ENCODE data around the gene ZNF644.
A peak's percentile ranks its signal among the peaks of the same experiment; 100 is the strongest.
"Not testable (repeated sequence)": the region's sequence is repeated elsewhere in the genome, so short reads cannot be mapped to it uniquely, and the experiment has no call there.

Gene ZNF644

GRCh38 chr1:91021686-91022517, at the start of gene ZNF644:
Gene ZNF644, minus strand, starts transcription at chr1:91022035. Its CDS starts 39,682 bp downstream, at chr1:90982353.
- Mint-ChIP-seq H3K27me3 (ENCODE audit: low read depth) (no peaks in the 10 kb centered on the region), H3K27ac (peak within 1 kb of the TSS; percentile 98 to 100 (median 100)), H3K36me3 (ENCODE audit: low read depth) (peaks cover 17% of the 10 kb centered on the region), H3K4me3 (peak within 1 kb of the TSS; percentile 98 to 100 (median 99)), H3K4me1 (peaks cover 32% of the 10 kb centered on the region), H3K9me3 (no peaks in the 10 kb centered on the region)
- no peak for TF ChIP-seq CTCF (IDR thresholded peaks at IDR 0.05; ENCODE audit: unreplicated experiment in 3 of 3)

GRCh38 chr1:91070298-91070697, 48.5 kb upstream of the ZNF644 start:
- Mint-ChIP-seq H3K27me3 (ENCODE audit: low read depth) (no peaks in the 10 kb centered on the region), H3K36me3 (ENCODE audit: low read depth) (no peaks in the 10 kb centered on the region), H3K27ac (peak overlapping the region in 1 of 3 experiments; percentile 13), H3K4me1 (peaks cover 6% of the 10 kb centered on the region), H3K9me3 (no peaks in the 10 kb centered on the region), H3K4me3 (peak overlapping the region; percentile 0 to 13 (median 5))
- no peak for TF ChIP-seq CTCF (IDR thresholded peaks at IDR 0.05; ENCODE audit: unreplicated experiment in 3 of 3)

- no peak for TF ChIP-seq CTCF (IDR thresholded peaks at IDR 0.05; ENCODE audit: unreplicated experiment in 3 of 3)
- Mint-ChIP-seq H3K27me3 (ENCODE audit: low read depth) (no peaks in the 10 kb centered on the region), H3K36me3 (ENCODE audit: low read depth) (no peaks in the 10 kb centered on the region), H3K27ac (no peak overlapping the region), H3K9me3 (no peaks in the 10 kb centered on the region), H3K4me1 (peaks cover 6% of the 10 kb centered on the region), H3K4me3 (no peak overlapping the region)
Measured at GRCh38 chr1:91066538-91066937, 44.7 kb upstream of the ZNF644 start.

GRCh38 chr1:91065337-91065736, 43.5 kb upstream of the ZNF644 start:
- no peaks in the 10 kb centered on the region for H3K27me3 Mint-ChIP-seq (ENCODE audit: low read depth)
- H3K9me3 Mint-ChIP-seq, result no peaks in the 10 kb centered on the region
- peaks cover 2% of the 10 kb centered on the region for H3K4me1 Mint-ChIP-seq
- no peak overlapping the region for H3K27ac Mint-ChIP-seq
- H3K36me3 Mint-ChIP-seq (ENCODE audit: low read depth), result no peaks in the 10 kb centered on the region
- no peak overlapping the region for H3K4me3 Mint-ChIP-seq
- TF ChIP-seq CTCF (IDR thresholded peaks at IDR 0.05; ENCODE audit: unreplicated experiment in 3 of 3), result no peak

GRCh38 chr1:91063403-91063802, 41.6 kb upstream of the ZNF644 start:
- H3K9me3 Mint-ChIP-seq; H3K27ac Mint-ChIP-seq; H3K36me3 Mint-ChIP-seq (ENCODE audit: low read depth); H3K27me3 Mint-ChIP-seq (ENCODE audit: low read depth); H3K4me3 Mint-ChIP-seq; H3K4me1 Mint-ChIP-seq: not testable (repeated sequence)

DNA sequence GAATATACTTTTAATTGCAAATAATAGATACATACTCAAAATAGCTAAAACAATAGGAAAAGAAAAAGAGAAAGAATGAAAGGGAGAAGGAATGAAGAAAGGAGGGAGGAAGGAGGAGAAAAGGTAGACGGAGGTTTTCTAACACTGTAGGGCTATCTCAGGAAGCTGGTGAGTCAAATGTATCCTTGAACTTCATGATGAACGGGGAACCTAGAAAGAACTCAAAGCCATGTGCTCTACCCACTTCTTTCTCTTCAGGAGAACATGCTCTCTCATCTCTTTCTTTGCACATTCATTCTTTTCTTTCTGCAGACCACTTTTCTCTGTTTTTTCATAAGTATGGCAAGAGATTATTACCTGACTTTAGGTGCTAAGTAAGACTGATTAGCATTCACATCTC, 37.3 kb upstream of the ZNF644 start:
- Mint-ChIP-seq H3K9me3 (peaks cover 3% of the 10 kb centered on the region), H3K36me3 (ENCODE audit: low read depth) (no peaks in the 10 kb centered on the region), H3K27ac (no peak overlapping the region), H3K4me1 (no peaks in the 10 kb centered on the region), H3K4me3 (no peak overlapping the region), H3K27me3 (ENCODE audit: low read depth) (peaks cover 4% of the 10 kb centered on the region)
- no peak for TF ChIP-seq CTCF (IDR thresholded peaks at IDR 0.05; ENCODE audit: unreplicated experiment in 3 of 3)

Measured in nephron (organoid).